ENCODE results near the gene MSLN. TPM values are rescaled to one million over a fixed set of nuclear protein-coding genes. Genes with fewer than 3 reads are reported as not detected.

Gene MSLN
- total and polyA plus RNA-seq, 2 of the 13 experiments (the other 11 are each of a cell fraction or from before 2014, with no cell fraction given) = 2.0 to 2.3 TPM

DNA sequence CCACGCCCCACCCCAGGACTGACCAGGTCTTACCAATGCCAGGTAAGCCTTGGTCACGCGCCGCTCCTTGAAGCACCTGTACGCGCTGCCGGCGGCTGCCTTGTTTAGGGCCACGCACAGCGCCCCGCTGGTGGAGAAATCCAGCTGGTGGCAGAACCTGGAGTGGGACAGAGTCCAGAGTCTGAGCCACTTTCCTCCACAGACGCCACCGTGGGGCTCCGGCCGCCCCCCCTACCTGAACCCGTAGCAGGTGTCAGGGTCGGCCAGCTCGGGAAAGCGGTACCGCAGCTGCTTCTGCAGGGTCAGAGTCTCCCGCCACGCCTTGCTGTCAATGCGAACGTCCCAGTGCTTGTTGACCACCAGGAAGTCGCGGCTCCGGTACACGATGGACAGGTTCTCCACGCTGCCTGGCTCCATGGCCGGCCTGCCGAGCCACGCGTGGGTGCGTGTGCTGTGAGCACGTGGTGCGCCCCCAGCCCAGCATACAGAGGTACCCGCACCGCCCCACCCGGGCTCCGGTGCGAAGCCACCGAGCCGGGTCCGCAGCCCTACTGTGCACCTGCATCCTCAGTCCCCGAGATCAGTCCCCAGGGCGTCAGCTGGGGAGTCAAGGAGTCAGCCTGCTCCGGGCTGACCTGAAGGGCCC lies 26.9 kb downstream of the MSLN start (continued):
- TF ChIP-seq KDM5B (CRISPR knock-in tag; IDR thresholded peaks at IDR 0.05; ENCODE audit: borderline replicate concordance) (0 out of 2 replicates have a peak, but pooled peaks have one; percentile 45), ZNF235 (CRISPR knock-in tag; IDR thresholded peaks at IDR 0.05; ENCODE audit: borderline replicate concordance) (no peak), BRD4 (CRISPR knock-in tag; IDR thresholded peaks at IDR 0.05) (no peak), ZC3H4 (CRISPR knock-in tag; IDR thresholded peaks at IDR 0.05; ENCODE audit: borderline replicate concordance) (no peak), KLF16 (CRISPR knock-in tag; IDR thresholded peaks at IDR 0.05) (no peak), SNAI1 (CRISPR knock-in tag; IDR thresholded peaks at IDR 0.05; ENCODE audit: borderline replicate concordance) (no peak), ZNF256 (CRISPR knock-in tag; conservative IDR thresholded peaks at IDR 0.05) (no peak), NONO (IDR thresholded peaks at IDR 0.05) (no peak), NONO (CRISPR knock-in tag; conservative IDR thresholded peaks at IDR 0.05) (no peak), RELA (CRISPR knock-in tag; IDR thresholded peaks at IDR 0.05) (no peak), TBX2 (CRISPR knock-in tag; IDR thresholded peaks at IDR 0.05; ENCODE audit: borderline replicate concordance) (no peak), ZBTB10 (CRISPR knock-in tag; IDR thresholded peaks at IDR 0.05; ENCODE audit: borderline replicate concordance) (no peak), PRMT3 (CRISPR knock-in tag; IDR thresholded peaks at IDR 0.05; ENCODE audit: borderline replicate concordance, low read depth) (0 out of 2 replicates have a peak, but pooled peaks have one; percentile 48), ZNF670 (CRISPR knock-in tag; IDR thresholded peaks at IDR 0.05; ENCODE audit: borderline replicate concordance) (no peak)
- TF ChIP-seq, protein P1, sequence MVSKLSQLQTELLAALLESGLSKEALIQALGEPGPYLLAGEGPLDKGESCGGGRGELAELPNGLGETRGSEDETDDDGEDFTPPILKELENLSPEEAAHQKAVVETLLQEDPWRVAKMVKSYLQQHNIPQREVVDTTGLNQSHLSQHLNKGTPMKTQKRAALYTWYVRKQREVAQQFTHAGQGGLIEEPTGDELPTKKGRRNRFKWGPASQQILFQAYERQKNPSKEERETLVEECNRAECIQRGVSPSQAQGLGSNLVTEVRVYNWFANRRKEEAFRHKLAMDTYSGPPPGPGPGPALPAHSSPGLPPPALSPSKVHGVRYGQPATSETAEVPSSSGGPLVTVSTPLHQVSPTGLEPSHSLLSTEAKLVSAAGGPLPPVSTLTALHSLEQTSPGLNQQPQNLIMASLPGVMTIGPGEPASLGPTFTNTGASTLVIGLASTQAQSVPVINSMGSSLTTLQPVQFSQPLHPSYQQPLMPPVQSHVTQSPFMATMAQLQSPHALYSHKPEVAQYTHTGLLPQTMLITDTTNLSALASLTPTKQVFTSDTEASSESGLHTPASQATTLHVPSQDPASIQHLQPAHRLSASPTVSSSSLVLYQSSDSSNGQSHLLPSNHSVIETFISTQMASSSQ (IDR thresholded peaks at IDR 0.05; ENCODE audit: low read depth) = no peak
- TF ChIP-seq, protein P1 (CRISPR knock-in tag; IDR thresholded peaks at IDR 0.05; ENCODE audit: borderline replicate concordance) = no peak
- TF ChIP-seq, protein P2, sequence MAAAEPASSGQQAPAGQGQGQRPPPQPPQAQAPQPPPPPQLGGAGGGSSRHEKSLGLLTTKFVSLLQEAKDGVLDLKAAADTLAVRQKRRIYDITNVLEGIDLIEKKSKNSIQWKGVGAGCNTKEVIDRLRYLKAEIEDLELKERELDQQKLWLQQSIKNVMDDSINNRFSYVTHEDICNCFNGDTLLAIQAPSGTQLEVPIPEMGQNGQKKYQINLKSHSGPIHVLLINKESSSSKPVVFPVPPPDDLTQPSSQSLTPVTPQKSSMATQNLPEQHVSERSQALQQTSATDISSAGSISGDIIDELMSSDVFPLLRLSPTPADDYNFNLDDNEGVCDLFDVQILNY (CRISPR knock-in tag; conservative IDR thresholded peaks at IDR 0.05) = peak; percentile 59; the same call in 1 of the 2 replicates

All from HepG2 (cell line).